ENCODE measurements around the gene TM2D1.

The TM2D1 gene

DNA sequence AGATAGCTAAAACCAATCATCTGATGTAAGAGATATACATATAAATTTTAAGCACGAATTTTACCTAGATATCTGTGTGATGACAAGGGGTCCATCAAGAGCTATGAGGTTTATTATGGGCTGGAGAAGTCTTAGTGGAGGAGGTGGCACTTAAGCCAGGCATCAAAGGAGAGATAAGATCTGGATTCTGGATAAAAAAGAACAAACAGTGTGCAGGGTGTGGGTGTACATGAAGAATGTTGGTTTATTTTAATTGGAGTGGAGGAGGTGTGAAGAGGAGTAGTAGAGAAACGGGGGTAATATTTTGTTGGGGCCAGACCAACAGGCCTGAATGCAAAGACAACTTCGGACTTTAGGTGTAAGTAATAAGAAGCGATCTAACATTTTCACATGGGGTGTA lies 80.6 kb downstream of the TM2D1 start:
- DNase-seq (ENCODE audit: low read depth), result no peak

DNA sequence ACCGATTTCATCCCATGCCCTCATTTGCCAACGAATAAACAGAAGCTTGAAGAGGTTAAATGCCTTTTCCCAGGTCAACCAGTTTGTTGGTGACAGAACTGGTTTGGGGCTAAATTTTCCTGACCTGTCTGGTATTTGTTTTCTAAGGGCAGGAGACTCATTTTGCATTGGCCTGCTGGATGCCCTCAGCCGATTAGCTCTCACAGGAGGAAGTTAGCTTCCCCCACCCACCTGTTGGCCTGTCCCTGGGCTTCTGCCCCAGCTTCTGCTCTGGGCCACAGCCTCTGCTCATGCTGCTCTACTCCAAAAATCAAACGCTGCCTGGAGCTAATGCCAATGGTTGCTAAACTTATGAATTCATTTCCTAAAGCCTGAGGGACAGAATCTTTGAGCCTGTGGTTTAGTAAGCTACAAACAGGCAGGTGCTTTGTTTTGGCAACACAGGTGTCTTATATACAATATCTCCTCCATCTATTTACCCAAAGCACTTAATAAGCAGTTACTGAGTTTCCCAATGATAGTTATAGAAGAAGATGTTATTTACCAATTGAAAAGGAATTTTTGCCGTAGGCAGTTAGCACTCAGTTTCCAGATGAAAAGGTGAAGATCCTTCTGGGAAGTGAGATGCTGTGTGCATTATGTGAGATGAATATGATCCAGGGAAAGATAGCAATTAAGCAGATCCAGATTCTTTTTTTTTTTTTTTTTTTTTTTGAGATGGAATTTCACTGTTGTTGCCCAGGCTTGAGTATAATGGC lies 82.3 kb downstream of the TM2D1 start:
- DNase-seq (ENCODE audit: low read depth), result no peak

DNA sequence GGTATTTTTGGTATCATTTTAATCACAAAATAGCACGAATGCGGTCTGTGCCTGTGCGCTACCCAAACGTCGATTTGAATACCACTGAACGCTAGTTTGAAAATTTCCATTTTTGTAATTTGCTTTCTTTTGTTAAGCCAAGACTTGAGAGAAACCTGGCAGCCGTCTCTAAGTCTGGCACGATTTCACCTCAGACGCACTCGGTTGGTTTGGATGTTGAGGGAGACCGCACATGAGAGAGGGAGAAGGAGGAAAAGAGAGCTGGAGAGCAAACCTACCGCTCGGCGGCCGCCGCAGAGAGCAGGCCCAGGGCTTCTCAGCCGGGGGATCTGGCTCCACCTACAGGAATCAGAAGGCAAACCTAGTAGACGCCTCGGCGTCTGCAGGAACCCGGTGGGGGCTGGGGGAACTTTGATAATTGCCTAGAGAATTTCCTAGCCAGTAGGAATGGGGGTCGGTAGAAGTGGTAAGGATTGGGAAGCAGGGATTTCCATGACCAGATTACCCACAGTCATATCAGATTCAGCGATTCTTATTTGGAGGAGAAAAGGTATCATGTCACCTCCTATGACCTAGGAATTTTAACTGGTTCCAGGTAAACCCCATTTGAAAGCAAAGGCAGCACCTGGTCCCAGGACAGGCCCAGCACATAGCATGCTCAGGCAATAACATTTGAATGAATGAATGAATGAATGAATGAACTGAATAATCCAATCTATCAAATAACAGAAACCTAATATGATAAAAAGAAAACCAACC lies 83.2 kb downstream of the TM2D1 start:
- DNase-seq (ENCODE audit: low read depth), result no peak

DNA sequence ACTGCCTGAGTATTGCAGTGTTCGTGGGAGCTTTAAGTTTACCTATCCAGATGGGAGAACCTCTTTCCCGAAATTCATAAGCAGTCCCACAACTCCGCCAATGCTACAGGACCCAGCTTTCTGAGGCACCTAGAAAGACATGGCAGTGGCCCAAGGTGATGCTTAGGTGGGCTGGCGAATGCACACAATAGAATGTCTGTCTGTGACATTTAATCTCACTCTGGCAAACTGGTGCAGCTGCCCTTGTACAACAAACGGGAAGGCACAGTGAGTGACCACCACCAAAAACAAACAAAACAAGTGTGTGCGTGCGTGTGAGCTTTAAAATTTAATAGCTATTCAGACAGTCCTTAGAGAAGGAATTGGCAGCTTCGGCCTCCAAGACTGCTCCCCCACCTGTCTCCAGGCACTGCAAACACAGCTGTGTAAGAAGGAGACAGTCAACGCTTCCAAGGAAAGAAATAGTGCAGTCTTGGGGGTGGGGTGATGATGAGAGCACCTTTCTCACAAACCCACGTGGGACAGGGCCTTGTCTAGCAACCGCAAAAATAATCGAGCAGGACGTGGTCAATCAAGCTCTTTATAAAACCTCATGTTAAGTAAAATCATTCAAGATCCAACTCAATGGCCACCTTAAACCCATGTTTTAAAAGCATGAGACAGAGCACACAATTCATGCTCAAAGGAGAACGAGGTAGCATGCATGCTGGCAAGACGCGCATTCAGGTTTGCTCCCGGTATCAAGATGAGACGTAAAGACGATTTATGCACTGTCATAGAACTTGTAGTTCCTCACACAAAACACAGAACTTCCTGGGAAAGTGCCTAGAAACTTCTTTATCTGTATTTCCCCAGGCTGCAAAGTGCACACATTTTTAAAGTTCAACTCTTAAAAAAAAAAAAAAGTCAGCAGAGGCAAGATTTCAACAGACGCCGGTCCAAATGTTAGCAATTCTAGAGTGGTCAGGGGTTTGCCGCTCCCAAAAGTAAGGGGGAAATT lies 84.1 kb downstream of the TM2D1 start:
- no peak for DNase-seq (ENCODE audit: low read depth)

DNA sequence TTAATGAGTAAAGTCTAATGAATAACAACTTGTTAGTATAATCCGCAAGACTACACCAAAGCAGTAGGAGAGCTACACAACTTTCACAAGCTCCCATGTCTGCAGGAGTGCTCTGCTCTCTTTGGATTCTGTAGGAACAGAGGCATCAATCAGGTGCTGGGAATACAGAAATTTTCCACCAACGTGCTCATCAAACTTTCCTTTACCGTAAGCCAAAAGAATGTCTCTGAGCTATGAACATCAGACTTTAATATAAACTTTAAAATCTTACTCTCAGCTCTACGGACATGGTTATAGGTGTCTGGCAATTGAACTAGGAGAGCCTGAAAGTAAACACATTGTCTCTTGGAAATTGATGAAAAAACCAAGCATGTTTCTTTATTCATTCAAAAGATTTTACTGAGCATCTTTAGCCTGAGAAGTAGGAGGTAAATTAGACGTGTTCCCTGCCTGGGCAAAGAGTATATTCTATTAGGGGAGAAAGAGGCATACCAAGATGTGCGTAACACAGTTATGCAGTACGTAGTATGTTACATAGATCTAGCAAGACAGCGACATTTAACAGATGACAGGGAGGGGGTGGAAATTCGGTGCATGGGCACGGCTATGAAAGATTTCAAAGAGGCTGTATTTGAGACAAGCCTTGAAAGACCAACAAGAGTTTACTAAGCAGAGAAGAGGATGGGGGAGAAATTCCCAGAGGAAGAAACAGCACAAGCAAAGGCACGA lies 85.2 kb downstream of the TM2D1 start:
- no peak for DNase-seq (ENCODE audit: low read depth)

DNA sequence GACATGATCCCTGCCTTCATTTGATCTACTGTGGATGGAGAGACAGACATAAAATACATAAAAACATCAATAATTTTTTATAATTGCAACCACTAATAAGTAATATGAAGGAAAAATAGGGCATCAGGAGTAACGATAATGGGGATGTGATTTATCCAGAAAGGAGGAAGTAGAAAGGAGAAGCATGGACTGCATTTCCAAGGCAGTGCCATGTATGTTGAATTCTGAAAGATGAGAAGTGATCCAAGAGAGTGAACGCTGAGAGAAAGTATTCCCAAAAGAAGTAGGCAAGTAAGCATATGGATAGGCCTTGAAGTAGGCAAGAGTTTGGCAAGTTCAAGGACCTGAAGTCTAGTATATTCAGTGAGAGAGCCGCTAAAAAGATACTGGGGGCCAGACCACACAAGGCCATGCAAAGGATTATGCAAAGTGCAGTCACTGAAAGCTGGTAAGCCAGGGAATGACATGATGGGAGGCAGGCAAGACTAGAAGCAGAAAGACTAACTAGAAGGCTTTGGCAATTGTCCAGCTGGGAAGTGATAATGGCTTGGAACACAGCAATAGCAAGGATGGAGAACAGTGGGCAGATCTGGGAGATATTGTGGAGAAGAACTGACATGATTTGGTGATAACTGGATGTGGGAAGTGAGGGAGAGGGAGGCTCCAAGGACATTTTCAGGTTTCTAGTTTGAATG lies 85.9 kb downstream of the TM2D1 start:
- no peak for DNase-seq (ENCODE audit: low read depth)

DNA sequence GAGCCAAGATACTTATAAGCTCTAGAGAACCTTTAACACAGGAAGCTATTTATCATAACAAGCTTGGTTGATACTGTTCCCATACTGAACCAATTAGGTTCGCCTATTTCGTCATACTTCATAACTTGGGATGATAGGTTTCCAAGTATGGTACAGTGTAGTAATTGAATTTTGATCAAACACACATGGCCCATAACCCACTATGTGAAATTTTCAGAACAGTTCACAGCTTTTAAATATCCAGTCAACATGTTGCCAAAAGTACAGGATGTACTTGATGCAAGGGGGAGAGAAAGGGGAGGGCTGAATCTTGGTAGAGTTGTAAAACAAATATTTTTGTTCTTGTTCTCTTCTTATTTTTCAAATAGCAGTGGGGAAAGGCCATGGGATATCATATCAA lies 86.6 kb downstream of the TM2D1 start:
- no peak for DNase-seq (ENCODE audit: low read depth)

DNA sequence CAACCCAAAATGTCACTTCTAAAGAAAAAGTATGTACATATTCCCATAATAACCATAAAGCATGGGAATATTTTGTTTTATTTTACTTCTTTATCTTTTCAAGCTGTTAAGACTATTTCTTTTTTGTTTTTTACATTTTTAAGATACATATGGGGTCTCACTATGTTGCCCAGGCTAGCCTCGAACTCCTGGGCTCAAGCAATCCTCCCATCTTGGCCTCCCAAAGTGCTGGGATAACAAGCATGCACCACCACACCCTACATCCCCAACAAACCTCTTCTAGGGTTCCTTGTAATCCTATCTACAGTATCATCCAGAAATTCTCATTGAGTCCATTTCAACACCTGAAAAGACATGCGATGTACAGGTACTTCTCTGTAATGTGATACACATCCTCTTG lies 87.5 kb downstream of the TM2D1 start:
- no peak for DNase-seq (ENCODE audit: low read depth)

DNA sequence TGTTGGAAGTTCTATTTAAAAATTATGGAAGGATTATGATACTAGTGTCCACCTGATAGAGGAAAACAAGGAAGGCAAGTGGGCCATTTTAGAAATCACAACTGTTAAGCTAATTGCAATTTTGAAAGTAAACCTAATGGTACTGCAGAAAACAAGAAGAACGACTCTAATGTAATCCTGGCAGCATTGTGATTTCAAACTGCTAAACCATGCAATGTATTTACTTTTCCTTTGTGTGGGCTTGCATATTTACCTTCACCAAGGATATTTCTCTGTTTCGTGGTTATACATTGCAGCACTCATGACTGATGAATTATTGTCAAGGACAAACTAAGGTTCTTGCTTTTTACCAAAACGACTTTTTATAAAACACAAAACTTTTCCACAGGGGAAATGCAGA lies 88.1 kb downstream of the TM2D1 start:
- no peak for DNase-seq (ENCODE audit: low read depth)

DNA sequence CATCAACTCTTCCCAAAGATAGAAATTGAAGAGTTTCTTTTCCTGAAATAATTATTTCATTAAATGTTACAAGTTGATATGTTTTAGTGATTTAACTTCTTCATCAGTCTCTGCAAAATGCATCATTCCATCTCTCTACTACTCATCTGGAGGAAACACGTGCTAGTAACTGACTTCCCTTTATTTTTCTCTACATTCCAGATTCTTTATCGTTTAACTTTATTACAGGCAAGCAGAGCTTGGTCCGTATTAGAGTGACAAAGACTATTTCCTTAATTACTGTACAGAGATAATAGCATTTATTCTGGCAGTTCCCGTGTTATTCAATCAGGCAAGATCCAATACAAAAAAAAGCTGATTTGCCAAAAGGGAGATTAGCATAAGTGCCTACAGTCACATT lies 88.6 kb downstream of the TM2D1 start:
- DNase-seq (ENCODE audit: low read depth), result no peak

DNA sequence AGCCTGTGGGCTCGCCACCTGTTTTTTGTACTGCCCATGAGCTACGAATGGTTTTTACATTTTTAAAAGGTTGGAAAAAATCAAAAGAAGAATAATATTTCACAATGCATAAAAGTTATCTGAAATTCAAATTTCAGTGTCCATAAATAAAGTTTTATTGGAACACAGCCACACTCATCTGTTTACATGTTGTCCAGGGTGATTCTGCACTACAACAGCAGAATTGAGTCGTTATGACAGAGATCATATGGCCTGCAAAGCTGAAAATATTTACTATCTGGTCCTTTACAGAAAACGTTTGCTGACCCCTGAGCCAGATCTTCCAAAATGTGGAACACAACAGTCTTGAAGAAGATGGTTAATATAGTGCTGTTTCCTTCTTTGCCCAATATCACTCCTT lies 89.4 kb downstream of the TM2D1 start:
- no peak for DNase-seq (ENCODE audit: low read depth)

DNA sequence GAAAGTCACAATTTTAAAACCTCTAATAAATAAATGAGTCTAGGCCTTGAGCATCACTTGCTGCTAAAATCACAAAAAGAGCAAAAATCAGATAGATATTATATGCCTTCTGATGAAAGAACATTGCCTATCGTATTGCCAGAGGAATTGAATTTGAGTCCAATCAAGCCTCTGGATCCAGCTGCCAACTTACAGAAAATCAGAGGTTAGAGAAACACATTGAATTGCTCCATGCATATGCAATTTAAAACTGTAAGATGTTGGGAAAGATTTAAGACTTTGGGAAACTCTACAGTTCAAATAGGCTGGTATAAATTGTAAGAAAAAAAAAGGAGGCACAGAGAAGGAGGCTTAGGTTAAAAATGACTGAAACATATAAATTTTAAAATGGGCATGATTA lies 93.5 kb downstream of the TM2D1 start:
- no peak for DNase-seq (ENCODE audit: low read depth)

Measured in non-pigmented ciliary epithelial cell (primary cell).